K562 (cell line): ENCODE results near the gene TRIP6. TPM values are rescaled to one million over a fixed set of nuclear protein-coding genes. Genes with fewer than 3 reads are reported as not detected.

Experiments used
- BCL6 ChIP-seq: fragments of 250-450 bp; sonication (Bioruptor Pico); IDR thresholded peaks from 2 replicates; pipeline ENCODE4 v1.4.0; 2020
- CCNT2 ChIP-seq: IDR thresholded peaks from 2 replicates; pipeline ENCODE4 v1.6.1; 2011; ENCODE audit warnings: borderline replicate concordance, low read depth, mild to moderate bottlenecking, moderate library complexity, mixed read lengths, low read length; ENCODE audit not compliant: insufficient read length; ENCODE audit errors: extremely low read depth
- COPS2 ChIP-seq: fragments of 450-650 bp; conservative IDR thresholded peaks from 2 replicates; pipeline ENCODE4 v1.6.1; 2016; ENCODE audit warnings: mild to moderate bottlenecking, moderate library complexity
- FIP1L1 ChIP-seq: fragments of 200-400 bp; formaldehyde crosslinking; IDR thresholded peaks from 2 replicates; pipeline ENCODE4 v1.6.1; 2018; ENCODE audit warnings: mild to moderate bottlenecking, low read depth, low read length; ENCODE audit not compliant: poor library complexity, severe bottlenecking
- MIER1 ChIP-seq: fragments of 450-650 bp; IDR thresholded peaks from 2 replicates; pipeline ENCODE4 v1.6.1; 2016; ENCODE audit warnings: antibody characterized with exemption, mild to moderate bottlenecking, low read depth
- NFIX ChIP-seq: fragments of 250-450 bp; sonication (Bioruptor Pico); IDR thresholded peaks from 2 replicates; pipeline ENCODE4 v1.4.0; 2020; ENCODE audit warnings: low read depth, mild to moderate bottlenecking, moderate library complexity
- NFYB ChIP-seq: IDR thresholded peaks from 2 replicates; pipeline ENCODE4 v1.6.1; 2011; ENCODE audit warnings: mild to moderate bottlenecking, moderate library complexity; ENCODE audit not compliant: insufficient read length; ENCODE audit errors: extremely low read depth
- NR2C1 ChIP-seq, 2 experiments: fragments of 450-650 bp; IDR thresholded peaks; 2 replicates each; pipeline ENCODE4 v1.6.1; 2017; ENCODE audit warnings: mild to moderate bottlenecking in 2 of 2, antibody characterized with exemption in 1 of 2, inconsistent platforms in 1 of 2, missing compliant biosample characterization in 1 of 2, missing genetic modification characterization in 1 of 2
- PPARD ChIP-seq: fragments of 250-450 bp; sonication (Bioruptor Pico); IDR thresholded peaks from 2 replicates; pipeline ENCODE4 v1.8.0; 2022; ENCODE audit warnings: inconsistent platforms, mild to moderate bottlenecking, moderate library complexity
- RBM39 ChIP-seq: fragments of 200-400 bp; formaldehyde crosslinking; optimal IDR thresholded peaks from 2 replicates; pipeline ENCODE3; 2018; ENCODE audit warnings: low read depth, low read length
- SAFB2 ChIP-seq: fragments of 200-400 bp; formaldehyde crosslinking; IDR thresholded peaks from 2 replicates; pipeline ENCODE4 v1.6.1; 2018; ENCODE audit warnings: borderline replicate concordance, low read length, low read depth, moderate library complexity; ENCODE audit not compliant: severe bottlenecking
- SUPT5H ChIP-seq: fragments of 450-650 bp; IDR thresholded peaks from 2 replicates; pipeline ENCODE4 v1.6.1; 2016
- TARDBP ChIP-seq: fragments of 450-650 bp; IDR thresholded peaks from 2 replicates; pipeline ENCODE4 v1.6.1; 2016
- TRIM24 ChIP-seq, 2 experiments: fragments of 450-650 bp; IDR thresholded peaks; 2 replicates each; pipeline ENCODE4 v1.6.1; 2016
- TSC22D4 ChIP-seq: fragments of 450-650 bp; IDR thresholded peaks from 2 replicates; pipeline ENCODE4 v1.6.1; 2016; ENCODE audit warnings: missing genetic modification characterization, missing biosample characterization, control low read depth
- XRCC5 ChIP-seq: fragments of 200-400 bp; formaldehyde crosslinking; IDR thresholded peaks from 2 replicates; pipeline ENCODE4 v1.6.1; 2017; ENCODE audit warnings: low read depth, mild to moderate bottlenecking, low read length
- ZNF766 ChIP-seq: fragments of 200-800 bp; sonication (Bioruptor generic); conservative IDR thresholded peaks from 2 replicates; pipeline ENCODE4 v1.6.1; 2016; ENCODE audit warnings: missing genetic modification characterization, missing compliant biosample characterization
- polyA plus RNA-seq, 8 experiments: library from polyadenylated mRNA; depleted of rRNA in 4 of 8; stranded (reverse) in 5 of 8; unstranded in 3 of 8; fragments of >200 nt; fragmentation: Nextera tagmentation in 2 of 8; fragmentation: Illumina TruSeq in 1 of 8; extraction: Ambion mirVana in 2 of 8; extraction: Trizol in 1 of 8; gene quantifications; 2 replicates each; pipeline versions ENCODE4 v1.2.1 to v1.2.3, GENCODE V29; 2011 to 2014; ENCODE audit warnings: inconsistent platforms in 1 of 8, missing spikeins in 1 of 8
- total RNA-seq, 7 experiments: library from RNA; depleted of rRNA in 6 of 7; stranded (reverse); fragments of >200 nt in 6 of 7; fragmentation: Illumina TruSeq in 2 of 7; extraction: Trizol in 2 of 7; gene quantifications; 2 replicates each; pipeline versions ENCODE4 v1.2.1 to v1.2.3, GENCODE V29; 2011 to 2021; ENCODE audit warnings: low replicate concordance in 1 of 7
- TF ChIP-seq, protein P1 (sequence below): fragments of 150-350 bp; IDR thresholded peaks from 2 replicates; pipeline ENCODE4 v1.6.1; 2014; ENCODE audit warnings: low read depth, mild to moderate bottlenecking, low read length, borderline replicate concordance
- TF ChIP-seq, protein P2 (sequence below): sonication (generic); formaldehyde crosslinking; IDR thresholded peaks from 2 replicates; pipeline ENCODE4 v1.8.0; 2023; ENCODE audit warnings: mild to moderate bottlenecking, missing genetic modification reagents
- TF ChIP-seq, protein P3 (sequence below), 2 experiments: fragments of 450-650 bp in 1 of 2; sonication (generic) in 1 of 2; formaldehyde crosslinking in 1 of 2; IDR thresholded peaks in 1 of 2; conservative IDR thresholded peaks in 1 of 2; 2 replicates each; pipeline versions ENCODE4 v1.6.1 to v1.8.1; 2016 to 2023; ENCODE audit warnings: mild to moderate bottlenecking in 2 of 2, moderate library complexity in 2 of 2, inconsistent platforms in 1 of 2, missing genetic modification reagents in 1 of 2
- TF ChIP-seq, protein P4 (sequence below): IDR thresholded peaks from 2 replicates; pipeline ENCODE4 v1.6.1; 2016; ENCODE audit warnings: missing genetic modification characterization, missing compliant biosample characterization

The TRIP6 gene
- total and polyA plus RNA-seq, 9 of the 15 experiments (the other 6 are each of a cell fraction or from before 2014, with no cell fraction given) = 5.9 to 141 (median 54.0) TPM

DNA sequence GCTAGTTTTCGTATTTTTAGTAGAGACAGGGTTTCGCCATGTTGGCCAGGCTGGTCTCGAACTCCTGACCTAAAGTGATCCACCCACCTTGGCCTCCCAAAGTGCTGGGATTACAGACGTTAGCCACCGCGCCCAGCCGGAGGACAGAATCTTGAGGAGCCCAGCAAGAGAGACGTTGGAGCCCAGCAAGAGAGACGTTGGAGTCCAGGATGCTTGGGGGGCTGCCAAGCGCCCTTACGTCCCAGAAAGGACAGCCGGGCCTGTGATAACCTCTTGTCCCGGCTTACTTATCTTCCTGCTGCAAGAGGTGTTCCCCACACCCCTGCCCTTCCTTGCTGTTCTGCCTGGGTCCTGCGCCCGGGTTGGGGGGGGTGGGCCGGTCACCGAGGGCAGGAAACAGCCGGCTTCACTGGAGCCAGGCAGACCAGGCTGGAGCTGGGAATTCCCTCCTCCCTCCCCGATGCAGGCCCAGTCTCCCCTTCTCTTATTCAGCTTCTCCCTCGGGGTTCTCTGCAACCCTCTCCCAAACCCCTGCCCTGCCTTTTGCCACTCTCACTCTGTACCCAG, 38.0 kb upstream of the TRIP6 start (continued):
- TF ChIP-seq ZNF766 (CRISPR knock-in tag) (0 out of 2 replicates have a peak, but pooled peaks have one; percentile 17), NR2C1 (IDR thresholded peaks at IDR 0.05) (no peak; the same call in 1 of the 2 replicates), NR2C1 (tag; IDR thresholded peaks at IDR 0.05) (peak; percentile 19; the same call in 1 of the 2 replicates), NFIX (CRISPR knock-in tag) (no peak), TRIM24 (IDR thresholded peaks at IDR 0.05) (peak; percentile 32 to 78; a peak in 2 of 4 replicates), NFYB (no peak), XRCC5 (no peak; the same call in 1 of the 2 replicates), SAFB2 (no peak), COPS2 (no peak), SUPT5H (no peak), CCNT2 (peak; percentile 81), MIER1 (no peak), TARDBP (0 out of 2 replicates have a peak, but pooled peaks have one; percentile 34), BCL6 (CRISPR knock-in tag) (no peak), RBM39 (no peak), FIP1L1 (no peak), TSC22D4 (tag) (no peak), PPARD (CRISPR knock-in tag) (no peak)
- TF ChIP-seq, protein P1, sequence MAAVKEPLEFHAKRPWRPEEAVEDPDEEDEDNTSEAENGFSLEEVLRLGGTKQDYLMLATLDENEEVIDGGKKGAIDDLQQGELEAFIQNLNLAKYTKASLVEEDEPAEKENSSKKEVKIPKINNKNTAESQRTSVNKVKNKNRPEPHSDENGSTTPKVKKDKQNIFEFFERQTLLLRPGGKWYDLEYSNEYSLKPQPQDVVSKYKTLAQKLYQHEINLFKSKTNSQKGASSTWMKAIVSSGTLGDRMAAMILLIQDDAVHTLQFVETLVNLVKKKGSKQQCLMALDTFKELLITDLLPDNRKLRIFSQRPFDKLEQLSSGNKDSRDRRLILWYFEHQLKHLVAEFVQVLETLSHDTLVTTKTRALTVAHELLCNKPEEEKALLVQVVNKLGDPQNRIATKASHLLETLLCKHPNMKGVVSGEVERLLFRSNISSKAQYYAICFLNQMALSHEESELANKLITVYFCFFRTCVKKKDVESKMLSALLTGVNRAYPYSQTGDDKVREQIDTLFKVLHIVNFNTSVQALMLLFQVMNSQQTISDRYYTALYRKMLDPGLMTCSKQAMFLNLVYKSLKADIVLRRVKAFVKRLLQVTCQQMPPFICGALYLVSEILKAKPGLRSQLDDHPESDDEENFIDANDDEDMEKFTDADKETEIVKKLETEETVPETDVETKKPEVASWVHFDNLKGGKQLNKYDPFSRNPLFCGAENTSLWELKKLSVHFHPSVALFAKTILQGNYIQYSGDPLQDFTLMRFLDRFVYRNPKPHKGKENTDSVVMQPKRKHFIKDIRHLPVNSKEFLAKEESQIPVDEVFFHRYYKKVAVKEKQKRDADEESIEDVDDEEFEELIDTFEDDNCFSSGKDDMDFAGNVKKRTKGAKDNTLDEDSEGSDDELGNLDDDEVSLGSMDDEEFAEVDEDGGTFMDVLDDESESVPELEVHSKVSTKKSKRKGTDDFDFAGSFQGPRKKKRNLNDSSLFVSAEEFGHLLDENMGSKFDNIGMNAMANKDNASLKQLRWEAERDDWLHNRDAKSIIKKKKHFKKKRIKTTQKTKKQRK = no peak
- TF ChIP-seq, protein P2, sequence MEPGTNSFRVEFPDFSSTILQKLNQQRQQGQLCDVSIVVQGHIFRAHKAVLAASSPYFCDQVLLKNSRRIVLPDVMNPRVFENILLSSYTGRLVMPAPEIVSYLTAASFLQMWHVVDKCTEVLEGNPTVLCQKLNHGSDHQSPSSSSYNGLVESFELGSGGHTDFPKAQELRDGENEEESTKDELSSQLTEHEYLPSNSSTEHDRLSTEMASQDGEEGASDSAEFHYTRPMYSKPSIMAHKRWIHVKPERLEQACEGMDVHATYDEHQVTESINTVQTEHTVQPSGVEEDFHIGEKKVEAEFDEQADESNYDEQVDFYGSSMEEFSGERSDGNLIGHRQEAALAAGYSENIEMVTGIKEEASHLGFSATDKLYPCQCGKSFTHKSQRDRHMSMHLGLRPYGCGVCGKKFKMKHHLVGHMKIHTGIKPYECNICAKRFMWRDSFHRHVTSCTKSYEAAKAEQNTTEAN = no peak
- TF ChIP-seq, protein P3, sequence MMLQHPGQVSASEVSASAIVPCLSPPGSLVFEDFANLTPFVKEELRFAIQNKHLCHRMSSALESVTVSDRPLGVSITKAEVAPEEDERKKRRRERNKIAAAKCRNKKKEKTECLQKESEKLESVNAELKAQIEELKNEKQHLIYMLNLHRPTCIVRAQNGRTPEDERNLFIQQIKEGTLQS (IDR thresholded peaks at IDR 0.05) = no peak
- TF ChIP-seq, protein P3 (CRISPR knock-in tag; conservative IDR thresholded peaks at IDR 0.05) = no peak
- TF ChIP-seq, protein P4, sequence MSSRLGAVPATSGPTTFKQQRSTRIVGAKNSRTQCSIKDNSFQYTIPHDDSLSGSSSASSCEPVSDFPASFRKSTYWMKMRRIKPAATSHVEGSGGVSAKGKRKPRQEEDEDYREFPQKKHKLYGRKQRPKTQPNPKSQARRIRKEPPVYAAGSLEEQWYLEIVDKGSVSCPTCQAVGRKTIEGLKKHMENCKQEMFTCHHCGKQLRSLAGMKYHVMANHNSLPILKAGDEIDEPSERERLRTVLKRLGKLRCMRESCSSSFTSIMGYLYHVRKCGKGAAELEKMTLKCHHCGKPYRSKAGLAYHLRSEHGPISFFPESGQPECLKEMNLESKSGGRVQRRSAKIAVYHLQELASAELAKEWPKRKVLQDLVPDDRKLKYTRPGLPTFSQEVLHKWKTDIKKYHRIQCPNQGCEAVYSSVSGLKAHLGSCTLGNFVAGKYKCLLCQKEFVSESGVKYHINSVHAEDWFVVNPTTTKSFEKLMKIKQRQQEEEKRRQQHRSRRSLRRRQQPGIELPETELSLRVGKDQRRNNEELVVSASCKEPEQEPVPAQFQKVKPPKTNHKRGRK = no peak
